OCI-LY1 (cell line): ENCODE results near the gene RALY.

ENCODE experiments used
- H2AFZ ChIP-seq: fragments of 200-600 bp; sonication (generic), shearing (Covaris generic); 2 replicates; pipeline ENCODE4 v1.6.0; 2014; ENCODE audit warnings: antibody characterized with exemption, mild to moderate bottlenecking, low read length
- H3F3A ChIP-seq: fragments of 200-600 bp; sonication (generic), shearing (Covaris generic); 2 replicates; pipeline ENCODE4 v1.6.0; 2014; ENCODE audit warnings: mild to moderate bottlenecking, antibody characterized with exemption, low read length, moderate library complexity; ENCODE audit not compliant: insufficient read depth
- H3K27ac ChIP-seq: fragments of 200-600 bp; sonication (generic); 2 replicates; pipeline ENCODE4 v1.5.1; 2014; ENCODE audit warnings: low read length, mixed run types, mild to moderate bottlenecking, low read depth; ENCODE audit not compliant: poor library complexity, severe bottlenecking
- H3K27me3 ChIP-seq: fragments of 200-600 bp; sonication (generic); 2 replicates; pipeline ENCODE4 v1.6.0; 2014; ENCODE audit warnings: antibody characterized with exemption, mild to moderate bottlenecking, low read length, moderate library complexity; ENCODE audit not compliant: insufficient read depth
- H3K36me3 ChIP-seq: fragments of 200-600 bp; sonication (generic); 2 replicates; pipeline ENCODE4 v1.6.1; 2014; ENCODE audit warnings: mild to moderate bottlenecking, antibody characterized with exemption, low read length, moderate library complexity, mixed read lengths; ENCODE audit not compliant: insufficient read depth
- H3K4me1 ChIP-seq: fragments of 200-600 bp; sonication (generic); 2 replicates; pipeline ENCODE4 v1.5.1; 2014; ENCODE audit warnings: mild to moderate bottlenecking, low read length, moderate library complexity; ENCODE audit not compliant: insufficient read depth, severe bottlenecking
- H3K4me2 ChIP-seq: fragments of 200-600 bp; sonication (generic), shearing (Covaris generic); 2 replicates; pipeline ENCODE4 v1.6.1; 2014; ENCODE audit warnings: low read length
- H3K4me3 ChIP-seq: fragments of 200-600 bp; sonication (generic); 2 replicates; pipeline ENCODE4 v1.5.1; 2014; ENCODE audit warnings: low read length, low read depth, mild to moderate bottlenecking, mixed read lengths; ENCODE audit not compliant: poor library complexity, severe bottlenecking
- H3K79me2 ChIP-seq: fragments of 200-600 bp; shearing (Covaris generic); 2 replicates; pipeline ENCODE4 v1.6.1; 2016; ENCODE audit warnings: mixed run types, low read length, mixed read lengths; ENCODE audit not compliant: insufficient read depth
- H3K9ac ChIP-seq: fragments of 200-600 bp; sonication (generic), shearing (Covaris generic); 2 replicates; pipeline ENCODE4 v1.6.1; 2014; ENCODE audit warnings: mild to moderate bottlenecking, low read length, mixed read lengths
- H3K9me2 ChIP-seq: fragments of 200-600 bp; sonication (generic), shearing (Covaris generic); 2 replicates; pipeline ENCODE4 v1.6.1; 2014; ENCODE audit warnings: low read depth, mild to moderate bottlenecking, low read length, mixed read lengths
- H3K9me3 ChIP-seq: fragments of 200-600 bp; shearing (Covaris generic); 2 replicates; pipeline ENCODE4 v1.6.1; 2014; ENCODE audit warnings: low read length, mixed read lengths
- H4K20me1 ChIP-seq: fragments of 200-600 bp; sonication (generic), shearing (Covaris generic); 2 replicates; pipeline ENCODE4 v1.6.0; 2016; ENCODE audit warnings: mild to moderate bottlenecking, low read length; ENCODE audit not compliant: insufficient read depth
- CTCF ChIP-seq: fragments of 200-600 bp; sonication (generic), shearing (Covaris generic); IDR thresholded peaks from 2 replicates; pipeline ENCODE4 v1.5.1; 2017; ENCODE audit warnings: mild to moderate bottlenecking, antibody characterized with exemption, low read length, moderate library complexity, mixed read lengths
- EZH2 ChIP-seq: fragments of 200-600 bp; sonication (generic), shearing (Covaris generic); IDR thresholded peaks from 2 replicates; pipeline ENCODE4 v1.8.0; 2017; ENCODE audit warnings: borderline replicate concordance, mixed run types, mild to moderate bottlenecking, antibody characterized with exemption, low read length, moderate library complexity, mixed read lengths

RALY gene

GRCh38 chr20:34072778-34073177 lies 79.1 kb downstream of the RALY start:
- Histone ChIP-seq H4K20me1 (no peaks in the 10 kb centered on the region), H3K36me3 (peaks cover 56% of the 10 kb centered on the region), H3K9me3 (no peaks in the 10 kb centered on the region), H3K4me3 (no peak overlapping the region), H3K4me1 (no peaks in the 10 kb centered on the region), H3K27me3 (no peaks in the 10 kb centered on the region), H3K79me2 (no peaks in the 10 kb centered on the region), H2AFZ (no peak overlapping the region), H3K27ac (no peak overlapping the region), H3K4me2 (no peak overlapping the region), H3F3A (no peaks in the 10 kb centered on the region), H3K9me2 (no peaks in the 10 kb centered on the region), H3K9ac (no peak overlapping the region)
- TF ChIP-seq CTCF = no peak
- no peak for TF ChIP-seq EZH2

GRCh38 chr20:34074101-34074760 lies 80.5 kb downstream of the RALY start:
- H3K9me2 ChIP-seq = no peaks in the 10 kb centered on the region
- TF ChIP-seq EZH2 (no peak), CTCF (no peak)
- no peaks in the 10 kb centered on the region for H3F3A ChIP-seq
- no peaks in the 10 kb centered on the region for H3K27me3 ChIP-seq
- no peak overlapping the region for H3K4me3 ChIP-seq
- H3K27ac ChIP-seq = no peak overlapping the region
- H3K36me3 ChIP-seq = peaks cover 64% of the 10 kb centered on the region
- H3K9me3 ChIP-seq = no peaks in the 10 kb centered on the region
- H3K4me2 ChIP-seq = no peak overlapping the region
- H4K20me1 ChIP-seq = no peaks in the 10 kb centered on the region
- H3K79me2 ChIP-seq = no peaks in the 10 kb centered on the region
- H2AFZ ChIP-seq = no peak overlapping the region
- H3K4me1 ChIP-seq = no peaks in the 10 kb centered on the region
- H3K9ac ChIP-seq = no peak overlapping the region

GRCh38 chr20:34075647-34076046 lies 81.9 kb downstream of the RALY start:
- H3K27ac ChIP-seq = no peak overlapping the region
- H3K36me3 ChIP-seq = peaks cover 72% of the 10 kb centered on the region
- TF ChIP-seq EZH2 (no peak), CTCF (0 out of 2 replicates have a peak, but pooled peaks have one; percentile 5)

More at GRCh38 chr20:34075647-34076046, 81.9 kb downstream of the RALY start:
- no peak overlapping the region for H3K4me3 ChIP-seq
- H2AFZ ChIP-seq = no peak overlapping the region
- no peak overlapping the region for H3K9ac ChIP-seq
- no peak overlapping the region for H3K4me2 ChIP-seq
- no peaks in the 10 kb centered on the region for H3K9me2 ChIP-seq
- H3K79me2 ChIP-seq = no peaks in the 10 kb centered on the region
- H3K27me3 ChIP-seq = no peaks in the 10 kb centered on the region
- H3K9me3 ChIP-seq = no peaks in the 10 kb centered on the region
- no peaks in the 10 kb centered on the region for H3K4me1 ChIP-seq
- H4K20me1 ChIP-seq = no peaks in the 10 kb centered on the region
- H3F3A ChIP-seq = no peaks in the 10 kb centered on the region
